ENCODE measurements around the gene OPCML. TPM values are rescaled to one million over a fixed set of nuclear protein-coding genes. Genes with fewer than 3 reads are reported as not detected.

The OPCML gene
- total and polyA plus RNA-seq, 2 donors (not counting 1 experiment from before 2014, with no cell fraction given) = 0.99 to 2.8 TPM

DNA sequence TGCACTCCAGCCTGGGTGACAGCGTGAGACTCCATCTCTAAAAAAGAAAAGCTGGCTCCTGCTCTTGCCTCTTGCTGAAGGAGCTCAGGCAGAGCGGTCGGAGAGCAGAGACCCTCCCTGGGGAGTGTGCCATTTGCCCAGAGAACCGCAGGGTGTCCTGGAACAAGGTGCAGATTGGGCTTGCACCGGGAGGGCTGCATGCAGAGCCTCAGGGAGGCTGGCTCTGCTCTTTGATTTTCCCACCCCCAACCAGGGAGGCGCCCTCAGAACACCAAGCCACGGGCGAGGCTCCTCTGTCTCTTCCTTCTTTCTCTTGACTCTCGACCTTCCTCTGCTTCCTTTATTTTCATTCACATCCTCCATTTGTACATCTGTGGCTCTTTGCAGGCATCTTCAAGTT is 889.1 kb downstream of the OPCML start:
- no peak overlapping the region for H3K27ac ChIP-seq (ENCODE audit: insufficient read depth, low read length)
- no peaks in the 10 kb centered on the region for H3K36me3 ChIP-seq (ENCODE audit: control insufficient read depth, insufficient read depth, low read length)
- TF ChIP-seq, protein P1, sequence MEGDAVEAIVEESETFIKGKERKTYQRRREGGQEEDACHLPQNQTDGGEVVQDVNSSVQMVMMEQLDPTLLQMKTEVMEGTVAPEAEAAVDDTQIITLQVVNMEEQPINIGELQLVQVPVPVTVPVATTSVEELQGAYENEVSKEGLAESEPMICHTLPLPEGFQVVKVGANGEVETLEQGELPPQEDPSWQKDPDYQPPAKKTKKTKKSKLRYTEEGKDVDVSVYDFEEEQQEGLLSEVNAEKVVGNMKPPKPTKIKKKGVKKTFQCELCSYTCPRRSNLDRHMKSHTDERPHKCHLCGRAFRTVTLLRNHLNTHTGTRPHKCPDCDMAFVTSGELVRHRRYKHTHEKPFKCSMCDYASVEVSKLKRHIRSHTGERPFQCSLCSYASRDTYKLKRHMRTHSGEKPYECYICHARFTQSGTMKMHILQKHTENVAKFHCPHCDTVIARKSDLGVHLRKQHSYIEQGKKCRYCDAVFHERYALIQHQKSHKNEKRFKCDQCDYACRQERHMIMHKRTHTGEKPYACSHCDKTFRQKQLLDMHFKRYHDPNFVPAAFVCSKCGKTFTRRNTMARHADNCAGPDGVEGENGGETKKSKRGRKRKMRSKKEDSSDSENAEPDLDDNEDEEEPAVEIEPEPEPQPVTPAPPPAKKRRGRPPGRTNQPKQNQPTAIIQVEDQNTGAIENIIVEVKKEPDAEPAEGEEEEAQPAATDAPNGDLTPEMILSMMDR (conservative IDR thresholded peaks at IDR 0.05 in 1 of 2, IDR thresholded peaks at IDR 0.05 in 1 of 2; ENCODE audit: low read depth in 1 of 2, low read length in 2 of 2) = no peak
- no peak for TF ChIP-seq EZH2 (IDR thresholded peaks at IDR 0.05; ENCODE audit: low read length, missing control alignments)
- H3K4me1 ChIP-seq (ENCODE audit: control insufficient read depth, extremely low read depth, insufficient read depth, low read length) = no peaks in the 10 kb centered on the region
- H3K4me3 ChIP-seq (replicated peaks in 1 of 4; ENCODE audit: control extremely low read depth in 1 of 4, insufficient read depth in 1 of 4, low read depth in 3 of 4, low read length in 4 of 4) = no peak overlapping the region
- no peak overlapping the region for H3K9ac ChIP-seq (ENCODE audit: insufficient read depth, low read length)
- no peak overlapping the region for H2AFZ ChIP-seq (ENCODE audit: low read length)
- no peaks in the 10 kb centered on the region for H4K20me1 ChIP-seq (ENCODE audit: control insufficient read depth, extremely low read depth, insufficient read depth, low read length)
- no peaks in the 10 kb centered on the region for H3K27me3 ChIP-seq (ENCODE audit: control insufficient read depth, insufficient read depth, low read length)
- no peaks in the 10 kb centered on the region for H3K9me3 ChIP-seq (ENCODE audit: control insufficient read depth, insufficient read depth, low read depth, low read length)
- DNase-seq (ENCODE audit: low read depth in 2 of 2) = no peak
- H3K79me2 ChIP-seq (ENCODE audit: control insufficient read depth, insufficient read depth, low read length) = no peaks in the 10 kb centered on the region
- H3K4me2 ChIP-seq (ENCODE audit: extremely low read depth, insufficient read depth, low read length) = no peak overlapping the region

DNA sequence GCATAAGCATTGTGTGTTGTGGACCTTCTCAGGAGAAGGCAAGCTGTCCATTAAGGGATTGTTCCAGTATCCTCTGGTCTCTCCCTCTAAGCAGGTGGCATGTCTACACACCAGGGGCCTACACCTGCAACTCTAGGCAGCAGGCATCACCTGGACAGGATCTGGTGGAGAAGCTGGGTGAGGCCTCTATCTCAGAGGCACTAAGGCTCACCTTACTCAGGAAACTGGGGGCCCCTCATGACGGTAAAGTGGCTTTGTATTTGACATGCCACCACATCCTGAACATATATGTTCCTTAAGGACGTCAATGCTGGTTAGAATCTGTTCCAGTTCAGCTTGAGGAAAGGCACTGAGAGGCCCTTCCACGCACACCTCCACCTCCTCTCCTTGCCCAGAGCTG is 891.3 kb downstream of the OPCML start:
- Histone ChIP-seq H3K4me2 (ENCODE audit: extremely low read depth, insufficient read depth, low read length) (no peak overlapping the region), H3K9ac (ENCODE audit: insufficient read depth, low read length) (no peak overlapping the region), H3K4me1 (ENCODE audit: control insufficient read depth, extremely low read depth, insufficient read depth, low read length) (no peaks in the 10 kb centered on the region), H3K4me3 (replicated peaks in 1 of 4; ENCODE audit: control extremely low read depth in 1 of 4, insufficient read depth in 1 of 4, low read depth in 3 of 4, low read length in 4 of 4) (no peak overlapping the region), H4K20me1 (ENCODE audit: control insufficient read depth, extremely low read depth, insufficient read depth, low read length) (no peaks in the 10 kb centered on the region), H3K79me2 (ENCODE audit: control insufficient read depth, insufficient read depth, low read length) (no peaks in the 10 kb centered on the region), H3K36me3 (ENCODE audit: control insufficient read depth, insufficient read depth, low read length) (no peaks in the 10 kb centered on the region), H3K27ac (ENCODE audit: insufficient read depth, low read length) (no peak overlapping the region), H3K27me3 (ENCODE audit: control insufficient read depth, insufficient read depth, low read length) (no peaks in the 10 kb centered on the region), H2AFZ (ENCODE audit: low read length) (no peak overlapping the region), H3K9me3 (ENCODE audit: control insufficient read depth, insufficient read depth, low read depth, low read length) (no peaks in the 10 kb centered on the region)
- TF ChIP-seq, protein P1 (conservative IDR thresholded peaks at IDR 0.05 in 1 of 2, IDR thresholded peaks at IDR 0.05 in 1 of 2; ENCODE audit: low read depth in 1 of 2, low read length in 2 of 2) = no peak
- no peak for TF ChIP-seq EZH2 (IDR thresholded peaks at IDR 0.05; ENCODE audit: low read length, missing control alignments)
- DNase-seq (ENCODE audit: low read depth in 2 of 2) = no peak

DNA sequence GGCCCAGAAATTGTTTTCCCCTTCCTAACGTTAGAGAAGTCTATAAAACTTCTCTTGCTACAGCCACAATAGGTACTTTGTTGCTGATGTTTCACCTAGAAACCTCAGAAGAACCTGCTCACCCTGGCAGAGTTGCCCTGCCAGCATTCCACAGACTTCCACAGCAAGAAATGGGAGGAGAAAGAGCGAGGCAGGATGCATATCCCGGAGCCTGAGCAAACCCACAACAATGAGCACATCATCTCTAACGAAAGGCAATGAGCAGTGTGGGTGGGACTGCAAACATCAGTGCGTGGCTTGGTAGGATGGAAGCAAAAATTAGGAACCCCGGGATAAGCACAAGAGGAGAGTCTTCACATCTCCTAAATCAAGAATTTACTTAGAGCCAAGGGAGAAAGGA is 892.3 kb downstream of the OPCML start:
- H4K20me1 ChIP-seq (ENCODE audit: control insufficient read depth, extremely low read depth, insufficient read depth, low read length) = no peaks in the 10 kb centered on the region

More for the DNA sequence above, 892.3 kb downstream of the OPCML start:
- no peak overlapping the region for H3K9ac ChIP-seq (ENCODE audit: insufficient read depth, low read length)
- H3K4me2 ChIP-seq (ENCODE audit: extremely low read depth, insufficient read depth, low read length) = no peak overlapping the region
- H3K4me1 ChIP-seq (ENCODE audit: control insufficient read depth, extremely low read depth, insufficient read depth, low read length) = no peaks in the 10 kb centered on the region
- DNase-seq (ENCODE audit: low read depth in 2 of 2) = peak in 1 of 2 donors; percentile 65
- no peak overlapping the region for H3K4me3 ChIP-seq (replicated peaks in 1 of 4; ENCODE audit: control extremely low read depth in 1 of 4, insufficient read depth in 1 of 4, low read depth in 3 of 4, low read length in 4 of 4)
- no peaks in the 10 kb centered on the region for H3K36me3 ChIP-seq (ENCODE audit: control insufficient read depth, insufficient read depth, low read length)
- no peak overlapping the region for H3K27ac ChIP-seq (ENCODE audit: insufficient read depth, low read length)
- no peaks in the 10 kb centered on the region for H3K79me2 ChIP-seq (ENCODE audit: control insufficient read depth, insufficient read depth, low read length)
- no peak overlapping the region for H2AFZ ChIP-seq (ENCODE audit: low read length)
- TF ChIP-seq, protein P1 (conservative IDR thresholded peaks at IDR 0.05 in 1 of 2, IDR thresholded peaks at IDR 0.05 in 1 of 2; ENCODE audit: low read depth in 1 of 2, low read length in 2 of 2) = no peak
- H3K9me3 ChIP-seq (ENCODE audit: control insufficient read depth, insufficient read depth, low read depth, low read length) = no peaks in the 10 kb centered on the region
- H3K27me3 ChIP-seq (ENCODE audit: control insufficient read depth, insufficient read depth, low read length) = no peaks in the 10 kb centered on the region
